PC-9 (cell line): ENCODE results near the gene MXD4. TPM values are rescaled to one million over a fixed set of nuclear protein-coding genes. Genes with fewer than 3 reads are reported as not detected.
"Not testable (repeated sequence)": the region's sequence is repeated elsewhere in the genome, so short reads cannot be mapped to it uniquely, and the experiment has no call there.

Experiments used
- BruUV-seq: library from RNA; stranded (reverse); fragments of 400-500 nt; replicated peaks from 2 replicates; lab custom pipeline; 2021; lab: Mats Ljungman, UMichigan
- CTCF ChIA-PET: fragments of 300-600 bp; sonication (Branson Sonifier 250); formaldehyde crosslinking; loops from one replicate; lab custom pipeline; 2022; ENCODE audit warnings: antibody characterized with exemption; lab: Charles Lee
- POLR2A ChIA-PET: fragments of 300-600 bp; sonication (Branson Sonifier 250); formaldehyde crosslinking; loops from one replicate; lab custom pipeline; 2022; ENCODE audit warnings: antibody characterized with exemption; ENCODE audit not compliant: unreplicated experiment; lab: Charles Lee
- DNase-seq, 2 experiments: peaks; one replicate each; pipeline versions ENCODE4 v3.0.0 to v3.0.0-alpha.2; 2015 to 2022; ENCODE audit warnings: mixed read lengths in 1 of 2
- H2AFZ ChIP-seq: fragments of 200-600 bp; sonication (generic); 2 replicates; pipeline ENCODE4 v1.8.1; 2017; ENCODE audit warnings: antibody characterized with exemption
- H3F3A ChIP-seq: fragments of 200-600 bp; sonication (generic); 2 replicates; pipeline ENCODE4 v1.8.1; 2017; ENCODE audit warnings: antibody characterized with exemption, mild to moderate bottlenecking, low read depth; ENCODE audit not compliant: insufficient read depth
- H3K27ac ChIP-seq: fragments of 200-600 bp; sonication (generic); 2 replicates; pipeline ENCODE4 v1.6.1; 2016; ENCODE audit warnings: mixed run types
- H3K27me3 ChIP-seq: fragments of 200-600 bp; sonication (generic); 2 replicates; pipeline ENCODE4 v1.6.1; 2016; ENCODE audit warnings: low read depth, mixed run types; ENCODE audit not compliant: insufficient read depth
- H3K36me3 ChIP-seq: fragments of 200-600 bp; sonication (generic); 2 replicates; pipeline ENCODE4 v1.6.1; 2016; ENCODE audit warnings: low read depth, mixed run types
- H3K4me1 ChIP-seq: fragments of 200-600 bp; sonication (generic); replicated peaks from 2 replicates; pipeline ENCODE4 v1.6.1; 2016; ENCODE audit warnings: mixed run types; ENCODE audit not compliant: insufficient read depth
- H3K4me2 ChIP-seq: fragments of 200-600 bp; sonication (generic); 2 replicates; pipeline ENCODE4 v1.6.1; 2017; ENCODE audit warnings: mixed run types
- H3K4me3 ChIP-seq: fragments of 200-600 bp; sonication (generic); 2 replicates; pipeline ENCODE4 v1.6.1; 2016; ENCODE audit warnings: mixed run types
- H3K79me2 ChIP-seq: fragments of 200-600 bp; sonication (generic); 2 replicates; pipeline ENCODE4 v1.6.1; 2017; ENCODE audit warnings: low read depth, mixed run types
- H3K9me2 ChIP-seq: fragments of 200-600 bp; sonication (generic); 2 replicates; pipeline ENCODE4 v1.8.1; 2017; ENCODE audit warnings: mild to moderate bottlenecking; ENCODE audit not compliant: insufficient read depth
- H3K9me3 ChIP-seq: fragments of 200-600 bp; sonication (generic); 2 replicates; pipeline ENCODE4 v1.8.1; 2016; ENCODE audit warnings: low read depth; ENCODE audit not compliant: insufficient read depth
- H4K20me1 ChIP-seq: fragments of 200-600 bp; sonication (generic); 2 replicates; pipeline ENCODE4 v1.8.1; 2017; ENCODE audit not compliant: insufficient read depth
- CTCF ChIP-seq: fragments of 200-600 bp; sonication (generic); conservative IDR thresholded peaks from 2 replicates; pipeline ENCODE4 v1.6.1; 2017; ENCODE audit warnings: mixed run types, antibody characterized with exemption, mild to moderate bottlenecking, moderate library complexity
- EZH2 ChIP-seq: fragments of 200-600 bp; sonication (generic); IDR thresholded peaks from 2 replicates; pipeline ENCODE4 v1.8.0; 2017; ENCODE audit warnings: antibody characterized with exemption, low read depth
- intact Hi-C: fragments of 100-400 bp; cut with micrococcal nuclease; formaldehyde crosslinking; loops from one replicate; pipeline ENCODE4 v1.10.0; 2022; ENCODE audit not compliant: unreplicated experiment
- total RNA-seq: library from RNA; stranded (reverse); gene quantifications from 2 replicates; pipeline ENCODE4 v1.2.3, GENCODE V29; 2021

Gene MXD4
- total RNA-seq, 1 experiment from 2014 or later, result 37.0 TPM

- BruUV-seq, result no TSS peak
- H3F3A ChIP-seq, result no peaks in the 10 kb centered on the region
- H4K20me1 ChIP-seq, result no peaks in the 10 kb centered on the region
- H3K9me3 ChIP-seq, result no peaks in the 10 kb centered on the region
- TF ChIP-seq CTCF (no peak), EZH2 (no peak)
- no peaks in the 10 kb centered on the region for H3K79me2 ChIP-seq
- no peak overlapping the region for H3K4me3 ChIP-seq
- intact Hi-C loops, result no loop called here
- CTCF ChIA-PET, result no interaction called here
- DNase-seq, result no peak
- POLR2A ChIA-PET, result no interaction called here
- peaks cover 18% of the 10 kb centered on the region; the same call in 1 of the 2 replicates for H3K27me3 ChIP-seq
- no peak overlapping the region for H2AFZ ChIP-seq
- H3K4me2 ChIP-seq, result no peak overlapping the region
- no peaks in the 10 kb centered on the region for H3K9me2 ChIP-seq
- no peaks in the 10 kb centered on the region for H3K4me1 ChIP-seq
- H3K36me3 ChIP-seq, result no peaks in the 10 kb centered on the region
- H3K27ac ChIP-seq, result no peak overlapping the region
Observed at GRCh38 chr4:2276581-2277325, 14.8 kb upstream of the MXD4 start.

GRCh38 chr4:2275546-2276251, 13.8 kb upstream of the MXD4 start:
- H3K36me3 ChIP-seq, result no peaks in the 10 kb centered on the region
- peaks cover 24% of the 10 kb centered on the region; the same call in 1 of the 2 replicates for H3K27me3 ChIP-seq
- H3K4me1 ChIP-seq, result no peaks in the 10 kb centered on the region
- no peak overlapping the region for H2AFZ ChIP-seq
- no peaks in the 10 kb centered on the region for H3K79me2 ChIP-seq
- no TSS peak for BruUV-seq
- no peak for DNase-seq
- TF ChIP-seq CTCF, result no peak
- TF ChIP-seq EZH2, result no peak
- POLR2A ChIA-PET, result no interaction called here
- no peaks in the 10 kb centered on the region for H4K20me1 ChIP-seq
- intact Hi-C loops, result no loop called here
- no peaks in the 10 kb centered on the region for H3F3A ChIP-seq
- no peaks in the 10 kb centered on the region for H3K9me3 ChIP-seq
- no peaks in the 10 kb centered on the region for H3K9me2 ChIP-seq
- no peak overlapping the region for H3K4me3 ChIP-seq
- no peak overlapping the region for H3K4me2 ChIP-seq
- CTCF ChIA-PET, result no interaction called here
- H3K27ac ChIP-seq, result no peak overlapping the region

DNA sequence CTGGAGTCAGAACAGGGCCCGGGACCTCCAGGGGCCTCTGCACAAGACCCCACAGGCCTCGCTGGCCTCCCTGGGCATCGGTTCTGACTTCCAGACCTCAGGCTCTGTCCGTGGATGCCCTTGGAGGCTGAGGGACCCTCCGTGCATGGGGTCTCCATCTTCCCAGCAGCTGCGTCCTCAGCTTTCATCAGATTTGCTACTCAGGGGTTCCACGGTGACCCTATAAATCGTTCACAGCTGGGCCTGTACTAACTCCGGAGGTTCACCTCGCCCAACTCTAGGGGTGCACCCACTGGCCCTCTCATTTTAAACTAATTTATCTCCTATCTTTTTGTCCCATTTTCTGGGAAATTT, 13.1 kb upstream of the MXD4 start:
- H3K27ac ChIP-seq, H3K4me2 ChIP-seq, H3K4me1 ChIP-seq, H3K79me2 ChIP-seq, H3K9me3 ChIP-seq, H3K36me3 ChIP-seq, H3K4me3 ChIP-seq, BruUV-seq, CTCF ChIA-PET, POLR2A ChIA-PET, H2AFZ ChIP-seq, intact Hi-C loops, H3K9me2 ChIP-seq, H3F3A ChIP-seq, H4K20me1 ChIP-seq, DNase-seq: not testable (repeated sequence)
- H3K27me3 ChIP-seq, result peaks cover 29% of the 10 kb centered on the region
